Activated CD4-positive, alpha-beta T cell treated with anti-CD3 and anti-CD28 coated beads, Interleukin-2, amount 10 ng/mL, durations not matched to agents 24 days and 14 days (primary cell): ENCODE results near the gene DYNLT2. TPM values are rescaled to one million over a fixed set of nuclear protein-coding genes. Genes with fewer than 3 reads are reported as not detected.
A peak's percentile ranks its signal among the peaks of the same experiment; 100 is the strongest.
"Not testable (repeated sequence)": the region's sequence is repeated elsewhere in the genome, so short reads cannot be mapped to it uniquely, and the experiment has no call there.

Experiments
- DNase-seq: peaks from one replicate; pipeline ENCODE4 v3.0.0; 2022
- H3K27ac Mint-ChIP-seq: one replicate; pipeline ENCODE4 v1.8.0; 2022; ENCODE audit warnings: mild to moderate bottlenecking, mixed read lengths
- H3K27me3 Mint-ChIP-seq: one replicate; pipeline ENCODE4 v1.8.0; 2022; ENCODE audit warnings: mixed read lengths
- H3K36me3 Mint-ChIP-seq: one replicate; pipeline ENCODE4 v1.8.0; 2022; ENCODE audit warnings: low read depth, mild to moderate bottlenecking, mixed read lengths
- H3K4me1 Mint-ChIP-seq: one replicate; pipeline ENCODE4 v1.8.0; 2021; ENCODE audit warnings: mixed read lengths
- H3K4me3 Mint-ChIP-seq: one replicate; pipeline ENCODE4 v1.8.0; 2022; ENCODE audit warnings: mild to moderate bottlenecking, moderate library complexity, mixed read lengths
- H3K9me3 Mint-ChIP-seq: one replicate; pipeline ENCODE4 v1.8.0; 2021; ENCODE audit warnings: mixed read lengths
- intact Hi-C: fragments of 100-400 bp; cut with micrococcal nuclease; formaldehyde crosslinking; loops from one replicate; pipeline ENCODE4 v1.15.1; 2023
- total RNA-seq: library from RNA; stranded (reverse); gene quantifications from 2 replicates; pipeline ENCODE4 v1.2.3, GENCODE V29; 2022

The DYNLT2 gene
- total RNA-seq, 1 donor from 2014 or later: 2.1 TPM

- no peak overlapping the region for H3K27ac Mint-ChIP-seq
These were observed 37.2 kb downstream of the DYNLT2 start for GRCh38 chr6:169714178-169714577.

GRCh38 chr6:169710009-169710408 is 41.4 kb downstream of the DYNLT2 start:
- Mint-ChIP-seq H3K4me1 (peaks cover 18% of the 10 kb centered on the region), H3K27ac (no peak overlapping the region), H3K36me3 (peaks cover 42% of the 10 kb centered on the region), H3K27me3 (no peaks in the 10 kb centered on the region), H3K9me3 (no peaks in the 10 kb centered on the region), H3K4me3 (no peak overlapping the region)
- no peak for DNase-seq
- intact Hi-C loops: no loop called here

More at GRCh38 chr6:169714178-169714577, 37.2 kb downstream of the DYNLT2 start:
- H3K4me1 Mint-ChIP-seq: peaks cover 5% of the 10 kb centered on the region
- intact Hi-C loops: no loop called here
- no peaks in the 10 kb centered on the region for H3K9me3 Mint-ChIP-seq
- no peak overlapping the region for H3K4me3 Mint-ChIP-seq
- no peaks in the 10 kb centered on the region for H3K27me3 Mint-ChIP-seq
- DNase-seq: no peak
- peaks cover 46% of the 10 kb centered on the region for H3K36me3 Mint-ChIP-seq

- Mint-ChIP-seq H3K4me3 (no peak overlapping the region), H3K27ac (no peak overlapping the region), H3K9me3 (no peaks in the 10 kb centered on the region), H3K36me3 (peaks cover 40% of the 10 kb centered on the region), H3K4me1 (peaks cover 22% of the 10 kb centered on the region), H3K27me3 (no peaks in the 10 kb centered on the region)
- no peak for DNase-seq
- intact Hi-C loops: no loop called here
These were observed 42.1 kb downstream of the DYNLT2 start for GRCh38 chr6:169709293-169709692.

GRCh38 chr6:169707772-169708171 is 43.6 kb downstream of the DYNLT2 start:
- DNase-seq: no peak
- Mint-ChIP-seq H3K4me3 (no peak overlapping the region), H3K9me3 (no peaks in the 10 kb centered on the region), H3K27me3 (no peaks in the 10 kb centered on the region), H3K36me3 (peaks cover 46% of the 10 kb centered on the region), H3K4me1 (peaks cover 29% of the 10 kb centered on the region), H3K27ac (peak overlapping the region; percentile 29)
- intact Hi-C loops: no loop called here

GRCh38 chr6:169702840-169703246 is 48.5 kb downstream of the DYNLT2 start:
- peaks cover 29% of the 10 kb centered on the region for H3K4me1 Mint-ChIP-seq
- H3K4me3 Mint-ChIP-seq: peak overlapping the region; percentile 94
- peaks cover 30% of the 10 kb centered on the region for H3K36me3 Mint-ChIP-seq
- intact Hi-C loops: loop anchor here (1.0 to 5.0 kb wide), 6 partner anchors 20 to 879 kb away; partner anchors contain the start of genes DYNLT2, ERMARD, FAM120B and PDCD2
- no peaks in the 10 kb centered on the region for H3K9me3 Mint-ChIP-seq
- DNase-seq: no peak
- H3K27ac Mint-ChIP-seq: peak overlapping the region; percentile 89
- no peaks in the 10 kb centered on the region for H3K27me3 Mint-ChIP-seq

- Mint-ChIP-seq H3K36me3 (peaks cover 27% of the 10 kb centered on the region), H3K27ac (peak within 1 kb of the TSS; percentile 89), H3K27me3 (no peaks in the 10 kb centered on the region), H3K9me3 (no peaks in the 10 kb centered on the region), H3K4me1 (peaks cover 29% of the 10 kb centered on the region), H3K4me3 (peak within 1 kb of the TSS; percentile 94)
- DNase-seq: peak; percentile 99
- intact Hi-C loops: loop anchor here (1.0 to 5.0 kb wide), 7 partner anchors 21 to 880 kb away; partner anchors contain the start of genes DYNLT2, ERMARD, FAM120B and PDCD2
These were observed 49.2 kb downstream of the DYNLT2 start, which contains the start of the genes C6orf120 and WDR27 for GRCh38 chr6:169701954-169702839. Gene C6orf120, plus strand, starts transcription at chr6:169702126. Its CDS starts 334 bp downstream, at chr6:169702460. Gene WDR27, minus strand, starts transcription at chr6:169702029. Its CDS starts 13,024 bp downstream, at chr6:169689005.

- DNase-seq: no peak
- no peaks in the 10 kb centered on the region for H3K27me3 Mint-ChIP-seq
These were observed 49.9 kb downstream of the DYNLT2 start for GRCh38 chr6:169701311-169701953.

GRCh38 chr6:169700296-169700695 is 51.1 kb downstream of the DYNLT2 start:
- no peak overlapping the region for H3K27ac Mint-ChIP-seq
- peak overlapping the region; percentile 19 for H3K4me3 Mint-ChIP-seq
- peaks cover 5% of the 10 kb centered on the region for H3K9me3 Mint-ChIP-seq
- H3K36me3 Mint-ChIP-seq: peaks cover 20% of the 10 kb centered on the region
- no peaks in the 10 kb centered on the region for H3K27me3 Mint-ChIP-seq
- no peak for DNase-seq
- peaks cover 18% of the 10 kb centered on the region for H3K4me1 Mint-ChIP-seq
- intact Hi-C loops: loop anchor here (2.0 to 5.0 kb wide), 3 partner anchors 45 to 882 kb away; partner anchors contain the start of genes FAM120B and PDCD2

More at GRCh38 chr6:169701311-169701953, 49.9 kb downstream of the DYNLT2 start:
- H3K36me3 Mint-ChIP-seq: peaks cover 24% of the 10 kb centered on the region
- peaks cover 26% of the 10 kb centered on the region for H3K4me1 Mint-ChIP-seq
- H3K4me3 Mint-ChIP-seq: peak overlapping the region; percentile 94
- intact Hi-C loops: loop anchor here (2.0 to 5.0 kb wide), 3 partner anchors 47 to 881 kb away; partner anchors contain the start of genes FAM120B and PDCD2
- H3K9me3 Mint-ChIP-seq: peaks cover under 1% of the 10 kb centered on the region
- peak overlapping the region; percentile 87 for H3K27ac Mint-ChIP-seq

GRCh38 chr6:169697115-169697514 is 54.3 kb downstream of the DYNLT2 start:
- H3K4me3 Mint-ChIP-seq, H3K36me3 Mint-ChIP-seq, intact Hi-C loops, H3K9me3 Mint-ChIP-seq, H3K27ac Mint-ChIP-seq, H3K4me1 Mint-ChIP-seq, H3K27me3 Mint-ChIP-seq: not testable (repeated sequence)
- peak; percentile 65 for DNase-seq

GRCh38 chr6:169695131-169695530 is 56.2 kb downstream of the DYNLT2 start:
- Mint-ChIP-seq H3K4me1 (peaks cover 2% of the 10 kb centered on the region), H3K4me3 (no peak overlapping the region), H3K9me3 (peaks cover 10% of the 10 kb centered on the region), H3K36me3 (peaks cover 9% of the 10 kb centered on the region), H3K27me3 (no peaks in the 10 kb centered on the region), H3K27ac (no peak overlapping the region)
- no peak for DNase-seq
- intact Hi-C loops: no loop called here

GRCh38 chr6:169692516-169692915 is 58.9 kb downstream of the DYNLT2 start:
- H3K27me3 Mint-ChIP-seq: no peaks in the 10 kb centered on the region
- DNase-seq: no peak
- no peaks in the 10 kb centered on the region for H3K4me1 Mint-ChIP-seq
- H3K27ac Mint-ChIP-seq: no peak overlapping the region
- H3K36me3 Mint-ChIP-seq: peaks cover 16% of the 10 kb centered on the region
- intact Hi-C loops: no loop called here
- H3K4me3 Mint-ChIP-seq: no peak overlapping the region
- peaks cover 11% of the 10 kb centered on the region for H3K9me3 Mint-ChIP-seq

- DNase-seq: no peak
- intact Hi-C loops: no loop called here
- peaks cover 15% of the 10 kb centered on the region for H3K9me3 Mint-ChIP-seq
- peaks cover 24% of the 10 kb centered on the region for H3K36me3 Mint-ChIP-seq
- no peak overlapping the region for H3K27ac Mint-ChIP-seq
- no peak overlapping the region for H3K4me3 Mint-ChIP-seq
- no peaks in the 10 kb centered on the region for H3K4me1 Mint-ChIP-seq
- H3K27me3 Mint-ChIP-seq: no peaks in the 10 kb centered on the region
These were observed 60.1 kb downstream of the DYNLT2 start for GRCh38 chr6:169691260-169691659.
